ENCODE measurements around the gene AMN. TPM values are rescaled to one million over a fixed set of nuclear protein-coding genes. Genes with fewer than 3 reads are reported as not detected.

Gene AMN
- polyA plus RNA-seq, 4 donors = 0.75 to 42.1 (median 20.2) TPM

DNA sequence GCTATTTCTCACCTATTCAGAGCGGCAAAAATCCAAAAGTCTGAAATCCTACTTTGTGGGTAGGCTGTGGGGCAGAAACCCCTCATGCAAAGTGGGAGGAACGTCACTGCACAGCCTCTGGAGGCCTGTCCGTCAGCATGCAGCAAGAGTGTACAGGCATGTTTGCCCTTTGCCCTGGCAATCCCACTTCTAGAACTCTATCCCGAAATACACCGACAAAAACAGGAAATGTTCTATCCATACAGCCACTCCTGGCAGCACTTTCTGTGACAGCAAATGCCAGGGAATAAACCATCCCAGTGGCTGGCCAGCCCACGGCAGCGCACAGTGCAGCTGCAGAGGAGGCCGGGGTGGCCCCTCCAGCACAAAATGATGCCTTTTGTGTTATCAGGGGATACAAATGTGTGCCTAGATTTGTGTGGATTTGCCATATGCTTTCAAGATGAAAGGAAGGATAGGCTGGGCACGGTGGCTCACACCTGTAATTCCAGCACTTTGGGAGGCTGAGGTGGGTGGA lies 39.7 kb downstream of the AMN start:
- DNase-seq (ENCODE audit: low read depth in 4 of 4, low spot score in 3 of 4) = no peak

DNA sequence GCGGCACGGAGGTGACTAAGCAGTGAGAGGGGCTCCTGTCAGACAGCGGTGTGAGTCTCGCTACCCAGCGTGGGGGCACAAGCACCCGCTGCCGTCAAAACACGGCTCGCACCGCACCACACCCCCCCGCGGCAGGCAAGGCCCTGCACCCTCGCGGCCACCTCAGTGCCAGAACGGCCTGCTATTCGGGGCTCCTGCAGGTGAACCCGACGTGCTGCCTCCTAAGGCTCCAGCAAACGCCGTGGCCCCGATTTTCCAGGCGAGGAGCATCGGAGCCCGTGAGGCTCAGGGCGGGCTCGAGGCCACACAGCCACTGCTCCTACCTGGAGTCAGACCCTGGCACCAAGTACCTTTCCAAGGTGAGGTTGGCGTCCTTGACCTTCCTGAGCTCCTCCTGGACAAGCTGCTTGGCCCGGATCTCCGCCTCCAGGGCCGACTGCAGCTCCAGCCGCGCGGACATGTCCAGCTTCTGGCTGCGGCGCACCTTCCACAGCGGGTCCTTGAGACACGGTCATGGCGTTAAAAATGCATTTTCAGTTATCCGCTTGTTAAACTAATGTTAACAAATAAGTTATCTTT lies 41.8 kb downstream of the AMN start:
- no peak for DNase-seq (ENCODE audit: low read depth in 4 of 4, low spot score in 3 of 4)

DNA sequence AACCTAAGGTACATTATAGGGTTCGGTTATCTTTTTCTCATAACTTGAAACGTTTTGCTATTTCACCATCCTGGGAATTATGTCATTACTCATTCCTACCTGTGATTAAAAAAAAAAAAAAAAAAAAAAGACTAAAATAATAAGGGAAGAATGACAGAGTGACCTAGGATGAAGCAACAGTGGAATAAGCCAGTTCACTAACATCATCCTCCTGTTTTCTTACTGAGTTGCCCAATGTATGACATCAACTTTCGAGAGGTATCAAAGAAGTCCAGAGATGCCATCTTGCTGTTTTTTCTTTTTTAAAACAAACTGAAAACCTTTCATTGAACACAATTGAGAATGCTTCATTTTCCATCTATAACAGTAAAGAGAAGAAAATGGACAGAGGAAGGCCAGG lies 42.8 kb downstream of the AMN start:
- DNase-seq (ENCODE audit: low read depth in 4 of 4, low spot score in 3 of 4) = no peak

DNA sequence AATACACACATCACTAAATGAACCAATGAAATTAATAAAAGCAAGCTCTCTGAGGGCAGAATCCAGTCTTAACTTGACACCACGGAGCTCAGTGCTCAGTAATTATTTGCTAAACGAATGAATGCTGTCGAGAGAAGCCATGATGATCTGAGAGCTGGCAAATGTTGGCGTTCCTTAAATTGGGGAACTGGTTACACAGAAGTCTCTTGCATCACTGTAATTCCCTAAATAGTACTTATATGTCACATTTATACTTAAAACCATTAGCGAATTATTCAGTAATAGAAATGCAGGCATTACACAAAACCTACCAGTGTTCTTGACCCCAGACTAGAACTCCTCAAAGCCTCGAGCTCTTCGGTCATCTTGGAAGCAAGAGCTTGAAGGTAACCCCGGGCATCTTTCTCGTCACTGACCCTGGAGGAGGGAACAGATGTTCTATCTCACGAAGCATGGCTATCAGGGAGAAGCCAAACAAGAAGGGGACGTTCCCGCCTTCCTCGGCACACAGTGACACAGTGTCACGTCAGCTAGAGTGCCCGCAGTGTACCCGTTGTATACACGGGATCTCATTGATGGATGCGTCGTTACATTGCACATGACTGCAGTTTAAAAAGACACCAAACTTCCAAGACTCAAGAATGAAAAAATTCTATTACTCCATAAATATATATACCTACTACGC lies 43.6 kb downstream of the AMN start:
- no peak for DNase-seq (ENCODE audit: low read depth in 4 of 4, low spot score in 3 of 4)

DNA sequence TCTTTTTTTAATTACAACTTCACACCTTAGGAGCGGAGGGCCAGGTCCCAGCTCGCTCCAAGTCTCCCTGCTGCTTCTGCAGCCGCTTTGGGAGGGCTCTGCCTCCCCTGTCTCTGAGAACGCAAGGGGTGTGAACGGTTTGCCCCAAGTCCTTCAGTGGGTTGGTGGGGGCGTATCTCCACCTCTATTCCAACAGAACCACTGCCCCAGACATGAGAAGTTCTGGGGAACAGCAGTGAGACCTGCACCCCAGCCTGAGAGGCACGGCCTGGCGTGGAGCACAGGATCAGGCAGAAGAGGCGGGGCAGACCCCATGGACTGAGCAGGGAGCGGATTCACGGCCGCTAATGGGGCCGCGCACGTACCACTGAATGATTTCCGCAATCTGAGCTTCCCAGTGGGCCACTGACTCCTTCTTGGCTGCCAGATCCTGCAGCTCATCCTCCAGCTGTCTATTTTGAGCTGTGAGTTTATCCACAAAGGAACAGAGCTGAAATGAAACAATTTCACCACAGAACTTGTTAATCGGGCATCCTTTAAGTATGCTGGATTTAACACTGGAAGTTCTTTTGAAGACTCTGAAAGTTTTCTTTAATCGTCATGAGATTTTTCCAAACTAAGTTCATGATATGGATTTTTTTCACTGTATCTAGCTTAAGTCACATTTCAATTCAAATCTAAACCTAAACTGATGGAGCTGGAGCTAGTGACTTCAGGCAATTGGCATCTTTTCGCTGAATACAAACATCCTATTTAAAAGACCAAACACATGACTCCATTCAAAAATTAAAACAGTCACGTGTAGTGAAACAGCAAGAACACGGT lies 44.4 kb downstream of the AMN start:
- DNase-seq (ENCODE audit: low read depth in 4 of 4, low spot score in 3 of 4) = no peak

DNA sequence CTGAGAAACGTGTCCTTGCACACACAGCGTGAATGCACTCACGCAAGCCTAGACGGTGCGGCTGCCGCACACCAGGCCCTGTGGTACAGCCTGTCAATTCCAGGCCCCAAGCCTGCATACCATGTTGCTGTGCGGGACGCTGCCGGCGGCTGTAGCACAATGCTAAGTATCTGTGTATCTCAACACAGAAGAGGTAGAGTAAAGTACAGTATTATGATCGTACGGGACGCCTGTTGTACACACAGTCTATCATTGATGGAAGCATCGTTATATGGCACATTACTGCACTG lies 45.0 kb downstream of the AMN start:
- DNase-seq (ENCODE audit: low read depth in 4 of 4, low spot score in 3 of 4) = no peak

DNA sequence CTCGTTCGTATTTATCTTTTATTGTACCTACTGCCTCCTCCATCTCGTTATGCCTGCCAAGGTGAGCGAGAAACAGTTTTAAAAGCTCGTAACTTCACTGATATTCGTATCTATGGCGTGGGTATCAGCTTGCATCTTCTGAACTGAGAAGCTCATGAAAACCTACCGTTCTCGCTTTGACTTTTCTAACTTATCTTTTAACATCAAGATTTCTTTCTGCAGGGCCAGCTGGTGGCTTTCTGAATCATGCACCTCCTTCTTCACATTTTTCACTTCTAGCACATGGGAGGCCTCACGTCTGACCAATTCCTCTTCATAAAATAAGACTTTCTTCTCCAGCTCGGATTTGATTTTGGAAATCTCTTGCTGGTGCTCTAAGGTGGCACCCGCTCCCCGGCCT lies 45.8 kb downstream of the AMN start:
- DNase-seq (ENCODE audit: low read depth in 4 of 4, low spot score in 3 of 4) = no peak

DNA sequence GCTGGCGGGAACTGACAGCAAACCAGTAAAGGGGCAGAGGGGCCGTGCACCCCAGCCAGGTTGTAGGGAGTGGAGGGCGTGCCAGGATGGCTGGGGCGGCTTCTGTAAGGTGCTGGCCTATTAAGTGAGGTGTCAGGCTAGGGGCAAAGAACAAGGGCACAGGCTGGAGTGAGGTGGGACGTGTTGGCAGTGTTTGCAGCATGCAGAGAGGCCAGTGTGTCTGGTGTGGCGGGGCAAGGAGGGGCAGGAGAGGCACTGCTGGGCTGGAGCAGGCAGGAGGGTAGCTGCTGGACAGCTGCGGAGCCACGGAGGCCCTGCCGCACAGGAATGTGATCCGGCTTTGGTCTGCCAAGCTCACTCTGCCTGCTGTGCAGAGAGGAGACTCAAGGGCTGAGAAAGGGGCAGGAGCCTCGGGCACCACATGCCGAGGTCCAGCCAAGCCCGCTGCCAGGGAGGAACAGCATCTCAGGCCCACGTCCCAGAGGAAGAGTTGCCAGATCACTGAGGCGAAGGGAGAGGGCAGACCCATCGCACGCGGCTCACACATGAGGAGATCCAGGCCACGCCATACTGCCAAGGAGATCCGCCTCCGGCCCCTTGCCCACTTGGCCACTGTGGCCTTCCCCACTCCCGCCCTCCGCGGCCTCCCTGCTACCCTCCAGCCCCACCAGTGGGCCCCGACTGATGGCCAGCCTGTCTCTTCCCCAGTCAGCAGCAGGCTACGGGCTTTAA lies 46.8 kb downstream of the AMN start:
- DNase-seq (ENCODE audit: low read depth in 4 of 4, low spot score in 3 of 4) = no peak

DNA sequence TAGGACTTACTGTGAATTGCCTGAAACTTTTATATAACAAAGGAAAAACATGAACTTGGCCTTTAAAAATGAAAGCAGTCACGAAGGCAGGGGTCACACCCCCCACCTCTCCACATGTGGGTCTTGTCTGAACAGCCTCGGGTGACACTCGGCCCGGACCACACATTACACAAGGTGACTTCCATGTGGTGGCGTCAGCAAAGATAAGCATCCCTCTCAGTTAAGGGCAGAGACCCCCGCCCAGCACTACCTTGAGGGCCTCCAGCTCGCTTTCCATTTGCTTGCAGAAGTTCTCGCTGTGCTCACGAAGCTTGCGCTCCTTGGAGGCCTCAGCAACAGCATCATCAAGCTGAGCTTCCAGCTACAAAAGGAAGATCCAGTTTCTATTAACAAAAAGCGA lies 47.4 kb downstream of the AMN start:
- DNase-seq (ENCODE audit: low read depth in 4 of 4, low spot score in 3 of 4) = no peak

DNA sequence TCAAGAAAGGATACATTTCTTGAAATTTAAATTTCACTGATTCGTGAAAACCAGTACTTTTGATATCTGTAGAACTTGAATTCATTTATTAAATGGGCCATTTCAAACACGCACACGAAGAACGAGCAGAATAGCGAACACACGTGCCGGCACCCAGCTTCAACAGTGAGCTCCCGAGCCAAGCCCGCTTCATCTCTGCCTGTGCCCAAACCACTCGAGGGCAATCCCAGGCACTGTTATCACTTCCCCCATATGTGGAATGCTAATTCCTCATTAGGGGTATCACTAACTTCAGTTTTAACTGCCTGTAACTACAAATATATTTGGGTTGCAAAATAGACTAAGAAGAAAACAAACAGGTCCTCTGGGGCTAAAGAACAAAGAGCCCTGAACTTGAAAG lies 48.0 kb downstream of the AMN start:
- DNase-seq (ENCODE audit: low read depth in 4 of 4, low spot score in 3 of 4) = no peak

DNA sequence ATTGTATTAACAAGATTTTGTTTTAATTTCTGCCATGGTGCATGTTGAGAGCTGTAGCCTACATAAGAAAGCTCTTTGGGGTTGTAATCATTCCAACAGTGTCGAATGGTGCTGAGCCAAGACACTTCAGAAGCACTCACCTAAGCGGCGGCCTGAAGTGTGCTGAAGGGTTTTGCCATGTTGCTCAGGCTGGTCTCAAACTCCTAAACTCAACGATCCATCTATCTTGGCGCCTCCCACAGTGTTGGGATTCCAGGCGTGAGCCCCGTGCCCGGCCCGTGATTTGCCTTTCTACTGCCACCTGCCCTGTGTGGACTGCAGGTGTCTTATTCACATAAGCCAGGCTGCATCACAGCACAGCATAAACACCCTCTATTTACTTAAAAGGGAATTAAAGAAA lies 48.9 kb downstream of the AMN start:
- no peak for DNase-seq (ENCODE audit: low read depth in 4 of 4, low spot score in 3 of 4)

DNA sequence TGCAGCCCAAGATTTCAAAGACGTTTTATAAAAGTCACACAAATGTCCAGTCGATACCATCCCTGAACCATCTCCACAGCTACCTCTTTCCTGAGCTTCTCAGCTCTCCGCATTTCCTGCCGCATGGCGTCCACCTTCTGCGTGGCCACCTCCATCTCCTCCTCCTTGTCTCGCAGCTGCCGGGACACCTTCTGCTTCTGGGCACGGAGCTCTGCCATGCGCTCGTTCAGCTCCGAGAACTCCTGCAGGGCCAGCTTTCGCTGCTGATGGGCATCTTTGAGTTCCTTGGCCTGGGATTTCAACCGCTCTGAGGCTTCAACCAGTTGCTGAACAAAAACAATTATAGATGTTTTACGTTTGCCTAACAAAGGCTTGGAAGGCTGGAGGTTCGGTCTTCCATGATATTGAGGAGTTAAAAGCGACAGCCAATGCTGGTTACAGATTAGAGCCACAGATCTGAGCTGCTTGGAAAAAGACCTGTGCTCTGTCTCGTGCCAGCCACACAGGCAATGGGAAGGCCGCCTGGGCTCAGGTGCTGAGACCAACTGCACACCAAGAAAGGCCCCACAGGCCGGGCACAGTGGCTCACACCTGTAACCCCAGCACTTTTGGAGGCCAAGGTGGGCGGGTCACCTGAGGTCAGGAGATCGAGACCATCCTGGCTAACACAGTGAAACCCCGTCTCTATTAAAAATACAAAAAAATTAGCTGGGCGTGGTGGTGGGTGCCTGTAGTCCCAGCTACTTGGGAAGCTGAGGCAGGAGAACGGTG lies 49.6 kb downstream of the AMN start:
- DNase-seq (ENCODE audit: low read depth in 4 of 4, low spot score in 3 of 4) = no peak

DNA sequence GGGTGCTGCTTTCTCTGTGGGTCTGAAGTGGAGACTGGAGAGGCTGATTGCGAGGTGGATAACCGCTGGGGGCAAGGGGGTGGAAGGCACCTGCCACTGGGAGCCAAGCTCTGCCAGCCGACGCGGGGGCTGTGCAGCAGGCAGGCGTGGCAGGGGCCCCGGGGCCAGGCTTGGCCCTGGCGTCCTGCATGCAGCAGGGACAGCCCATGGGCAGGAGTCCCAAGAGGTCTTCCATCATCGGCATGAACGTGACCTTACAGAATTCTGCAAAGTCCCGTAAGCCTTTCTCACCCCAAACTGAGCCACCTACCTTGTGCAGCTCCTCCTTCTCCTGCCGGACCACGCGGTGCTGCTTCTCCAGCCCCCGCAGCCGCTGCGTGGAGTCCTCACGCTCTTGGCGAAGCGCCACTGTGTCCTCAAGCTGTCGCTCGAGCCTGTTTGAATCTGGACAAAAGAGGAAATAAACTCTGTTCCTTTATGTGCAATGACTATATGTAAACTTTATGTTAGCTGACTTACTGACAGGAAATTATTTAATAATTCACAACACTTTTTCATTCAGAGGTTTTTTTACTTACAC lies 51.3 kb downstream of the AMN start:
- no peak for DNase-seq (ENCODE audit: low read depth in 4 of 4, low spot score in 3 of 4)

DNA sequence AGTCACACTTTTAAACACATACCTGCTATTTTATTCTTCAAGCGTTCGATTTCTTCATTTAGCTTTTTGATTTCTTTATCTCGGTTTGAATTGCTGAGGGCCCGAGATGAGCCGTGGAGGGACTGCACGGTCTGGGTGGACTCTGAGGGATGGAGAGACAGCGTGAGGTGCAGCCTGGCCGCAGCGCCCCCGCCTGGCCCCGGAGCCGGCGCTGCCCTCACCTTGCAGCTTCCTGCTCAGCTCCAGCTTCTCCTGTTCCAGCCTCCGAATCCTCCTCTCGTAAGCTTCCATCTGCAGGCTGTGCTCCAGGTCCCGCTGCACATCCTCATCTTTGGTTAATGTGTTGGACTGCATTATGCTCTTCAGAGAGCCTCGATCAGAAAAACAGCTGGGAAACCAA lies 53.2 kb downstream of the AMN start:
- no peak for DNase-seq (ENCODE audit: low read depth in 4 of 4, low spot score in 3 of 4)

DNA sequence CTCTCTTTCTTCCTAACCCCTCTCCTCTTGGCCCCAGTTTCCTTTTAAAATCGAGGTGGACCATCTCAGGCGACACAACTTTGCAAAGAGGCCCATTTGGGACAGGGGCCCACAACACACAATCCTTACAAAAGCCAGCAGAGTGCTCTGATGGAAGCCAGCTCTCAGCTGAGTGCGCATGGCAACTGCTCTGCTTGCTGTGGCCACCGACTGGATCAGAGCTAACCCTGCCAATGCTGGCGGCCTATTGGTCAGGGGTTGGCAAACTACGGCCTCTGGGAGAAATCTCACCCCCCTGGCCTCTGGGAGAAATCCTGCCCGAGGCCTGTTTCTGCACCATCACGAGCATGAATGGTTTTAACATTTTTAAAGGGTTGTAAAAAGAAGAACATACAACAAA lies 55.0 kb downstream of the AMN start:
- DNase-seq (ENCODE audit: low read depth in 4 of 4, low spot score in 3 of 4) = no peak

DNA sequence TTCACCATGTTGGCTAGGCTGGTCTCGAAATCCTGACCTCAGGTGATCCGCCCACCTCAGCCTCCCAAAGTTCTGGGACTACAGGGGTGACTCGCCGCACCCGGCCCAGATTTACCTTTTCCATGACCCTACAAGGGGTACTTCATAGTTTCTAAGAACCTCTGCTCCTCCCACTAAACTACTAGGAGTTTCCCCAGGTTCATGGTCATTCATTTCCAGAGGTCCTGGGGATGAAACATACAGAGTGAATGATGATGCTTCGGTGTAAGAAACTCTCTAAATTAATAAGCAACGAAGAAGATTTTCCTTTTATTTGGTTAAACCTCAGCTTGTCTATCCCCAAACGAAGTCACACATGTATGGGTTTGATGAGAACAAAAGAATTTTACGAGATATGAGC lies 56.9 kb downstream of the AMN start:
- DNase-seq (ENCODE audit: low read depth in 4 of 4, low spot score in 3 of 4) = no peak

DNA sequence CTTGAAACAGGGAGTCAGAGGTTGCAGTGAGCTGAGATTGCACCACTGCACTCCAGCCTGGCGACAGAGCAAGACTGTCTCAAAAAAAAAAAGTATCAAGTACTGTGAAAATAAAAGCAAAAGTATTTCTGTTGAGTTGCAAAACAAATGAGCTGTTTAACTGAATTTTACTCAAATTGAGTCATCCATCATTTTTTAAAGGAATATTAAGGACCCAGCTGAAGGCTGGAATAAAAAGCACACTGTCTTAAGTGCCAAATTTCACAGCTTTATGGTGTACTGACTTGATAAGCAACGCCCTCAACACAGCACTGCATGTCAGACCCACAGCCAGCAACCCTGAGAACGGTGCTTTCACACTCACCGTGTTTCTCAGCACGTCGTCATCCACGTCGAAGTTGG lies 57.9 kb downstream of the AMN start:
- no peak for DNase-seq (ENCODE audit: low read depth in 4 of 4, low spot score in 3 of 4)
